Stimulated activated memory B cell treated with anti-CD40 and anti-IgM and Interleukin-4, amounts not matched to agents 10 μg/mL and 1 μg/mL and 100 μg/mL, for 72 hours (primary cell): ENCODE data around the gene AHRR.

ENCODE experiments used
- ATAC-seq: fragments of 150-1000 bp; cut with Tn5 transposase; 2 replicates; pipeline ENCODE4 v1.10.0; 2021
- H3K27ac Mint-ChIP-seq: one replicate; pipeline ENCODE4 v1.8.0; 2022; ENCODE audit warnings: mild to moderate bottlenecking, mixed read lengths
- H3K27me3 Mint-ChIP-seq: one replicate; pipeline ENCODE4 v1.8.0; 2022; ENCODE audit warnings: mixed read lengths
- H3K36me3 Mint-ChIP-seq: one replicate; pipeline ENCODE4 v1.8.0; 2022; ENCODE audit warnings: mixed read lengths
- H3K4me1 Mint-ChIP-seq: one replicate; pipeline ENCODE4 v1.8.0; 2022; ENCODE audit warnings: mixed read lengths
- H3K4me3 Mint-ChIP-seq: one replicate; pipeline ENCODE4 v1.8.0; 2022; ENCODE audit warnings: mild to moderate bottlenecking, moderate library complexity, mixed read lengths
- H3K9me3 Mint-ChIP-seq: one replicate; pipeline ENCODE4 v1.8.0; 2022; ENCODE audit warnings: mixed read lengths

AHRR gene

GRCh38 chr5:475704-476101 is 154.2 kb downstream of the AHRR start:
- peaks cover 49% of the 10 kb centered on the region for H3K4me1 Mint-ChIP-seq
- no peak overlapping the region for H3K27ac Mint-ChIP-seq
- no peak for ATAC-seq
- no peaks in the 10 kb centered on the region for H3K9me3 Mint-ChIP-seq
- H3K4me3 Mint-ChIP-seq, result peak overlapping the region; percentile 85
- H3K27me3 Mint-ChIP-seq, result peaks cover 73% of the 10 kb centered on the region
- peaks cover 60% of the 10 kb centered on the region for H3K36me3 Mint-ChIP-seq

- no peak overlapping the region for H3K27ac Mint-ChIP-seq
- no peaks in the 10 kb centered on the region for H3K9me3 Mint-ChIP-seq
- H3K27me3 Mint-ChIP-seq, result peaks cover 77% of the 10 kb centered on the region
- peak overlapping the region; percentile 52 for H3K4me3 Mint-ChIP-seq
- H3K36me3 Mint-ChIP-seq, result peaks cover 54% of the 10 kb centered on the region
- peaks cover 43% of the 10 kb centered on the region for H3K4me1 Mint-ChIP-seq
- no peak for ATAC-seq
These were observed 154.7 kb downstream of the AHRR start for GRCh38 chr5:476102-476813.

- Mint-ChIP-seq H3K4me1 (peaks cover 38% of the 10 kb centered on the region), H3K4me3 (peak overlapping the region; percentile 31), H3K36me3 (peaks cover 49% of the 10 kb centered on the region), H3K27ac (no peak overlapping the region), H3K9me3 (no peaks in the 10 kb centered on the region), H3K27me3 (peaks cover 82% of the 10 kb centered on the region)
- ATAC-seq, result no peak
These were observed 155.3 kb downstream of the AHRR start for GRCh38 chr5:476814-477175.

GRCh38 chr5:477247-477646 is 155.7 kb downstream of the AHRR start:
- Mint-ChIP-seq H3K36me3 (peaks cover 46% of the 10 kb centered on the region), H3K4me1 (peaks cover 33% of the 10 kb centered on the region), H3K9me3 (no peaks in the 10 kb centered on the region), H3K4me3 (peak overlapping the region; percentile 11), H3K27me3 (peaks cover 87% of the 10 kb centered on the region), H3K27ac (no peak overlapping the region)
- ATAC-seq, result no peak

GRCh38 chr5:477871-478270 is 156.4 kb downstream of the AHRR start:
- Mint-ChIP-seq H3K27ac (no peak overlapping the region), H3K9me3 (no peaks in the 10 kb centered on the region), H3K36me3 (peaks cover 46% of the 10 kb centered on the region), H3K4me3 (no peak overlapping the region), H3K27me3 (peaks cover 93% of the 10 kb centered on the region), H3K4me1 (peaks cover 33% of the 10 kb centered on the region)
- ATAC-seq, result no peak

- H3K36me3 Mint-ChIP-seq, result peaks cover 46% of the 10 kb centered on the region
- no peaks in the 10 kb centered on the region for H3K9me3 Mint-ChIP-seq
- peaks cover 99% of the 10 kb centered on the region for H3K27me3 Mint-ChIP-seq
- no peak overlapping the region for H3K27ac Mint-ChIP-seq
- peaks cover 33% of the 10 kb centered on the region for H3K4me1 Mint-ChIP-seq
- no peak for ATAC-seq
- no peak overlapping the region for H3K4me3 Mint-ChIP-seq
These were observed 157.0 kb downstream of the AHRR start for GRCh38 chr5:478369-478981.

GRCh38 chr5:478982-479535 is 157.5 kb downstream of the AHRR start:
- ATAC-seq, result no peak
- Mint-ChIP-seq H3K4me1 (peaks cover 28% of the 10 kb centered on the region), H3K27ac (no peak overlapping the region), H3K27me3 (peaks cover 97% of the 10 kb centered on the region), H3K4me3 (no peak overlapping the region), H3K36me3 (peaks cover 41% of the 10 kb centered on the region), H3K9me3 (no peaks in the 10 kb centered on the region)

GRCh38 chr5:479566-480319 is 158.2 kb downstream of the AHRR start:
- H3K36me3 Mint-ChIP-seq, result peaks cover 38% of the 10 kb centered on the region
- ATAC-seq, result no peak
- peaks cover 94% of the 10 kb centered on the region for H3K27me3 Mint-ChIP-seq
- H3K9me3 Mint-ChIP-seq, result no peaks in the 10 kb centered on the region
- H3K4me1 Mint-ChIP-seq, result peaks cover 23% of the 10 kb centered on the region
- no peak overlapping the region for H3K4me3 Mint-ChIP-seq
- H3K27ac Mint-ChIP-seq, result no peak overlapping the region

- H3K27me3 Mint-ChIP-seq, result peaks cover 94% of the 10 kb centered on the region
- H3K4me1 Mint-ChIP-seq, result peaks cover 23% of the 10 kb centered on the region
- no peak for ATAC-seq
These were observed 159.8 kb downstream of the AHRR start for GRCh38 chr5:481347-481746.

GRCh38 chr5:482021-482420 is 160.5 kb downstream of the AHRR start:
- no peaks in the 10 kb centered on the region for H3K9me3 Mint-ChIP-seq
- no peak overlapping the region for H3K4me3 Mint-ChIP-seq

More at GRCh38 chr5:481347-481746, 159.8 kb downstream of the AHRR start:
- H3K27ac Mint-ChIP-seq, result no peak overlapping the region
- peaks cover 22% of the 10 kb centered on the region for H3K36me3 Mint-ChIP-seq
- no peaks in the 10 kb centered on the region for H3K9me3 Mint-ChIP-seq
- H3K4me3 Mint-ChIP-seq, result no peak overlapping the region

GRCh38 chr5:482506-482905 is 161.0 kb downstream of the AHRR start:
- Mint-ChIP-seq H3K36me3 (peaks cover 11% of the 10 kb centered on the region), H3K27me3 (peaks cover 88% of the 10 kb centered on the region), H3K4me1 (peaks cover 12% of the 10 kb centered on the region), H3K27ac (no peak overlapping the region), H3K4me3 (no peak overlapping the region), H3K9me3 (no peaks in the 10 kb centered on the region)
- no peak for ATAC-seq

More at GRCh38 chr5:482021-482420, 160.5 kb downstream of the AHRR start:
- Mint-ChIP-seq H3K27me3 (peaks cover 91% of the 10 kb centered on the region), H3K27ac (no peak overlapping the region), H3K36me3 (peaks cover 16% of the 10 kb centered on the region), H3K4me1 (peaks cover 17% of the 10 kb centered on the region)
- ATAC-seq, result no peak

- H3K27me3 Mint-ChIP-seq, result peaks cover 88% of the 10 kb centered on the region
- no peaks in the 10 kb centered on the region for H3K9me3 Mint-ChIP-seq
- ATAC-seq, result no peak
- no peak overlapping the region for H3K27ac Mint-ChIP-seq
- peaks cover 6% of the 10 kb centered on the region for H3K36me3 Mint-ChIP-seq
- H3K4me1 Mint-ChIP-seq, result peaks cover 12% of the 10 kb centered on the region
- no peak overlapping the region for H3K4me3 Mint-ChIP-seq
These were observed 161.5 kb downstream of the AHRR start for GRCh38 chr5:483011-483410.

- Mint-ChIP-seq H3K27me3 (peaks cover 88% of the 10 kb centered on the region), H3K9me3 (no peaks in the 10 kb centered on the region), H3K27ac (no peak overlapping the region), H3K4me1 (peaks cover 12% of the 10 kb centered on the region), H3K4me3 (no peak overlapping the region), H3K36me3 (peaks cover 6% of the 10 kb centered on the region)
- no peak for ATAC-seq
These were observed 162.1 kb downstream of the AHRR start for GRCh38 chr5:483434-484140.

GRCh38 chr5:484556-484955 is 163.0 kb downstream of the AHRR start:
- Mint-ChIP-seq H3K27me3 (peaks cover 88% of the 10 kb centered on the region), H3K27ac (no peak overlapping the region), H3K9me3 (no peaks in the 10 kb centered on the region), H3K4me1 (peaks cover 12% of the 10 kb centered on the region), H3K36me3 (peaks cover 6% of the 10 kb centered on the region), H3K4me3 (no peak overlapping the region)
- no peak for ATAC-seq
